Osteoblast (primary cell): ENCODE data around the gene SLC25A51. TPM values are rescaled to one million over a fixed set of nuclear protein-coding genes. Genes with fewer than 3 reads are reported as not detected.

Experiments
- DNase-seq: peaks from one replicate; pipeline ENCODE4 v3.0.0; 2011; ENCODE audit warnings: low spot score, mixed read lengths; ENCODE audit not compliant: insufficient read length; ENCODE audit errors: missing footprints
- H2AFZ ChIP-seq: 2 replicates; pipeline ENCODE4 v1.6.0; 2011; ENCODE audit warnings: mild to moderate bottlenecking, low read length
- H3K27ac ChIP-seq: 2 replicates; pipeline ENCODE4 v1.5.1; 2011; ENCODE audit warnings: mild to moderate bottlenecking, low read depth, low read length, moderate library complexity
- H3K27me3 ChIP-seq: 2 replicates; pipeline ENCODE4 v1.6.0; 2012; ENCODE audit warnings: mild to moderate bottlenecking, control low read depth, inconsistent platforms, low read length, moderate library complexity; ENCODE audit not compliant: insufficient read depth
- H3K36me3 ChIP-seq: 2 replicates; pipeline ENCODE4 v1.5.1; 2011; ENCODE audit warnings: mild to moderate bottlenecking, low read length, control low read depth, moderate library complexity; ENCODE audit not compliant: insufficient read depth
- H3K4me1 ChIP-seq: 2 replicates; pipeline ENCODE4 v1.5.1; 2011; ENCODE audit warnings: mild to moderate bottlenecking, low read length, control low read depth, moderate library complexity; ENCODE audit not compliant: insufficient read depth
- H3K4me2 ChIP-seq: 2 replicates; pipeline ENCODE4 v1.6.0; 2011; ENCODE audit warnings: mild to moderate bottlenecking, low read length; ENCODE audit not compliant: insufficient read depth
- H3K4me3 ChIP-seq: fragments of 200-600 bp; sonication (generic); 3 replicates; pipeline ENCODE4 v1.5.1; 2012; ENCODE audit warnings: mild to moderate bottlenecking, low read length, inconsistent platforms; ENCODE audit not compliant: insufficient read depth
- H3K79me2 ChIP-seq: 2 replicates; pipeline ENCODE4 v1.6.0; 2012; ENCODE audit warnings: mild to moderate bottlenecking, low read length, control low read depth, inconsistent platforms; ENCODE audit not compliant: insufficient read depth
- H3K9me3 ChIP-seq: 2 replicates; pipeline ENCODE4 v1.5.1; 2011; ENCODE audit warnings: low read depth, low read length, control low read depth
- H4K20me1 ChIP-seq: 2 replicates; pipeline ENCODE4 v1.6.0; 2012; ENCODE audit warnings: mild to moderate bottlenecking, low read length, control low read depth; ENCODE audit not compliant: insufficient read depth
- CTCF ChIP-seq: IDR thresholded peaks from 2 replicates; pipeline ENCODE4 v1.5.1; 2011; ENCODE audit warnings: mild to moderate bottlenecking, low read depth, low read length, moderate library complexity; ENCODE audit errors: extremely low read depth
- total RNA-seq: library from RNA; depleted of rRNA; stranded (reverse); fragments of >200 nt; gene quantifications from 2 replicates; pipeline ENCODE4 v1.2.3, GENCODE V29; 2012

SLC25A51 gene
- total RNA-seq, 1 donor: 119 TPM

GRCh38 chr9:37937366-37937765, 33.4 kb upstream of the SLC25A51 start:
- Histone ChIP-seq H3K79me2 (peaks cover 4% of the 10 kb centered on the region), H3K4me3 (no peak overlapping the region), H2AFZ (no peak overlapping the region), H3K4me1 (peaks cover 42% of the 10 kb centered on the region), H3K4me2 (peak overlapping the region; percentile 4), H3K27ac (peak overlapping the region; percentile 77), H3K9me3 (no peaks in the 10 kb centered on the region), H3K27me3 (no peaks in the 10 kb centered on the region), H3K36me3 (peaks cover 5% of the 10 kb centered on the region), H4K20me1 (no peaks in the 10 kb centered on the region)
- TF ChIP-seq CTCF: no peak
- no peak for DNase-seq

DNA sequence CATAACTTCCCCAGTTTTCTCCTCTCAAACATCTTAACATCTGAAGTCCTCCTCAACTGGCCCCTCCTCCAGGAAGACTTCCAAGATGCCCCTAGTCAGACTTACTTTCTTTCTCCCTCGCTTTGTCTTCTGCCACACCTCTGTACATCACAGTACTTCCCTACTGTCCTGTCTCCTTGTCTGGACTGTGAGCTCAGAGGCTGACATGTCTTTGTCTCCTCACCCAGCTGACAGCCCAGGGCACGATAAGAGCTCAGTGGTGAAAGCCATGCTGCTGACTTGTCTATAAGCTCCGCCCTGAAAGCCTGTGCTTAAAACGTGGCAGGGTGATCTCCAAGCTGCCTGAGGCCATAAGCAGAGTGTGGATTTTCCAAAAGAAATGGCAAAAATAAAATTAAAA, 33.0 kb upstream of the SLC25A51 start:
- H3K4me1 ChIP-seq: peaks cover 42% of the 10 kb centered on the region
- peak; percentile 95 for DNase-seq
- no peaks in the 10 kb centered on the region for H4K20me1 ChIP-seq
- H3K27me3 ChIP-seq: no peaks in the 10 kb centered on the region
- H3K27ac ChIP-seq: peak overlapping the region; percentile 77
- H3K4me3 ChIP-seq: no peak overlapping the region
- H3K36me3 ChIP-seq: peaks cover 5% of the 10 kb centered on the region
- H3K79me2 ChIP-seq: peaks cover 4% of the 10 kb centered on the region
- TF ChIP-seq CTCF: no peak
- H2AFZ ChIP-seq: peak overlapping the region; percentile 81
- peak overlapping the region; percentile 55 for H3K4me2 ChIP-seq
- no peaks in the 10 kb centered on the region for H3K9me3 ChIP-seq

GRCh38 chr9:37936376-37936775, 32.4 kb upstream of the SLC25A51 start:
- H3K4me2 ChIP-seq: peak overlapping the region; percentile 55
- no peaks in the 10 kb centered on the region for H4K20me1 ChIP-seq
- peak overlapping the region; percentile 77 for H3K27ac ChIP-seq
- H3K4me1 ChIP-seq: peaks cover 42% of the 10 kb centered on the region
- no peak for DNase-seq
- peaks cover 4% of the 10 kb centered on the region for H3K79me2 ChIP-seq
- no peak overlapping the region for H3K4me3 ChIP-seq
- H3K36me3 ChIP-seq: peaks cover 5% of the 10 kb centered on the region
- no peak overlapping the region for H2AFZ ChIP-seq
- no peaks in the 10 kb centered on the region for H3K9me3 ChIP-seq
- TF ChIP-seq CTCF: no peak
- H3K27me3 ChIP-seq: no peaks in the 10 kb centered on the region

DNA sequence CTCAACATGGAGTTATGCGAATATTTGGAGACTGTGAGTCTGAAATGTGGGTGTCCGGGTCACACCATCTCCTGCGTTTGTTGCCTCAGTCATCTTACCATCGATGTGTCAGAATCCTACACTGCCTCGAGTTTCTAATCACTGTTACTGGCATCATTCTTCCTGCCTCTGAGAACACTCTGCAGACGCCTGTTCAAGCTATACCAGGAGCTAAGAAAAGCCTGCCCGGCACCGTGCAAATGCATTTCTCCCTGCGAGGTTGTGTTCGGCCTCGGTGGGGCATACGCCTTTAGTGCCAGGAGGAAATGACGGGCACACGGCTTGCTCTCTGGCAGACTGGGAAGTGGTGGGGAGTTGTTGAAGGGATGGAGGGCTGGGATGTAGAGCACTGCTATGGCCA, 31.2 kb upstream of the SLC25A51 start:
- no peak overlapping the region for H2AFZ ChIP-seq
- H3K4me1 ChIP-seq: peaks cover 42% of the 10 kb centered on the region
- peaks cover 5% of the 10 kb centered on the region for H3K36me3 ChIP-seq
- no peak overlapping the region for H3K4me3 ChIP-seq
- no peak overlapping the region for H3K4me2 ChIP-seq
- no peaks in the 10 kb centered on the region for H3K27me3 ChIP-seq
- no peak for TF ChIP-seq CTCF
- no peaks in the 10 kb centered on the region for H4K20me1 ChIP-seq
- H3K27ac ChIP-seq: peak overlapping the region; percentile 62
- no peaks in the 10 kb centered on the region for H3K9me3 ChIP-seq
- DNase-seq: peak; percentile 67
- peaks cover 4% of the 10 kb centered on the region for H3K79me2 ChIP-seq
